Measurements from ENCODE around the gene CAMKMT.

Gene CAMKMT

DNA sequence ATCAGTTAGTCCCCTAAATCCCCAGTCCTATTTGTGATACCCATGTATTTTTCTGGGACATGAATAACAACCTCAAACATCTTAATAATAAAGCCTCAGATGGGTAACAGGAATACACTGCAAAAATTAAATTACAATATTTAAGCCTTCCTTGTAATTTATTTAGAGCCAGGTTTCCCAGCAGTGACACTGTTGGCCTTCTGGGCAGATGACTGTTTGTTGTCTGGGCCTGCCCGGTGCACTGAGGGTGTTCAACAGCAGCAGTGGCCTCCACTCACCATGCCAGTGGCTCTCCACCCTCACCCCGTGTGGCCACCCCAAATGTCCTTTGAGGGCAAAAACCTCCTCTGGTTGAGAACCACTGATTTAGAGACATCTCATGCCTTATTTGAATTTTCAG is 309.5 kb downstream of the CAMKMT start:
- H3K4me1 ChIP-seq (ENCODE audit: insufficient read depth, low read length) = peaks cover 22% of the 10 kb centered on the region; the same call in 1 of the 2 replicates
- H3K36me3 ChIP-seq (ENCODE audit: insufficient read depth, low read depth, low read length) = no peaks in the 10 kb centered on the region
- H3K27me3 ChIP-seq (ENCODE audit: insufficient read depth, low read length) = no peaks in the 10 kb centered on the region; the same call in 1 of the 2 replicates
- H3K27ac ChIP-seq (ENCODE audit: low read length) = no peak overlapping the region
- H3K9me3 ChIP-seq (ENCODE audit: insufficient read depth, low read depth, low read length) = no peaks in the 10 kb centered on the region
- no peak overlapping the region for H3K9ac ChIP-seq (ENCODE audit: low read depth, low read length)
- no peak overlapping the region for H3K4me3 ChIP-seq (ENCODE audit: low read length)

DNA sequence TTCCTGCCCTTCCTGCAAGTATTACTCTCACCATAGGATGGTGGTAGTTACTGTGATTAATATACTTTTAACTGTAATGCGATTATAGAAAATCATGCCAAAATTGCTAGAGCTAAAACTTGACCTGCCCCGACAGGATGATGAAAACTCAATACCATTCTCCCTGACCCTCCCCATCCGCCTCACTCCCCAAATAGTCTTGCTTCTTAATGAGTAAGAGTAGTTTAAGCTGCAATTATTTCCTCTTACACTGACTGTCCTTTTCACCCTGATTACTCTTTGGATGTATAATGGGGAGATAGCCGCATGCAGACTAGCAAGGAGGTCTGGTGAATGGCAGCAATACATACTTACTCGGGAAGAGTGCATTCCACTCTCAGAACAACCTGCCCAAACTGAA is 310.2 kb downstream of the CAMKMT start:
- Histone ChIP-seq H3K27ac (ENCODE audit: low read length) (no peak overlapping the region), H3K9me3 (ENCODE audit: insufficient read depth, low read depth, low read length) (no peaks in the 10 kb centered on the region), H3K9ac (ENCODE audit: low read depth, low read length) (no peak overlapping the region; the same call in 1 of the 2 replicates), H3K4me3 (ENCODE audit: low read length) (no peak overlapping the region), H3K36me3 (ENCODE audit: insufficient read depth, low read depth, low read length) (no peaks in the 10 kb centered on the region), H3K27me3 (ENCODE audit: insufficient read depth, low read length) (no peaks in the 10 kb centered on the region; the same call in 1 of the 2 replicates), H3K4me1 (ENCODE audit: insufficient read depth, low read length) (peaks cover 22% of the 10 kb centered on the region; the same call in 1 of the 2 replicates)

- Histone ChIP-seq H3K36me3 (ENCODE audit: insufficient read depth, low read depth, low read length) (no peaks in the 10 kb centered on the region), H3K4me3 (ENCODE audit: low read length) (no peak overlapping the region), H3K27ac (ENCODE audit: low read length) (no peak overlapping the region), H3K9me3 (ENCODE audit: insufficient read depth, low read depth, low read length) (no peaks in the 10 kb centered on the region), H3K9ac (ENCODE audit: low read depth, low read length) (no peak overlapping the region; the same call in 1 of the 2 replicates), H3K27me3 (ENCODE audit: insufficient read depth, low read length) (no peaks in the 10 kb centered on the region; the same call in 1 of the 2 replicates), H3K4me1 (ENCODE audit: insufficient read depth, low read length) (peaks cover 22% of the 10 kb centered on the region; the same call in 1 of the 2 replicates)
Observed at GRCh38 chr2:44672431-44672830, 310.7 kb downstream of the CAMKMT start.

DNA sequence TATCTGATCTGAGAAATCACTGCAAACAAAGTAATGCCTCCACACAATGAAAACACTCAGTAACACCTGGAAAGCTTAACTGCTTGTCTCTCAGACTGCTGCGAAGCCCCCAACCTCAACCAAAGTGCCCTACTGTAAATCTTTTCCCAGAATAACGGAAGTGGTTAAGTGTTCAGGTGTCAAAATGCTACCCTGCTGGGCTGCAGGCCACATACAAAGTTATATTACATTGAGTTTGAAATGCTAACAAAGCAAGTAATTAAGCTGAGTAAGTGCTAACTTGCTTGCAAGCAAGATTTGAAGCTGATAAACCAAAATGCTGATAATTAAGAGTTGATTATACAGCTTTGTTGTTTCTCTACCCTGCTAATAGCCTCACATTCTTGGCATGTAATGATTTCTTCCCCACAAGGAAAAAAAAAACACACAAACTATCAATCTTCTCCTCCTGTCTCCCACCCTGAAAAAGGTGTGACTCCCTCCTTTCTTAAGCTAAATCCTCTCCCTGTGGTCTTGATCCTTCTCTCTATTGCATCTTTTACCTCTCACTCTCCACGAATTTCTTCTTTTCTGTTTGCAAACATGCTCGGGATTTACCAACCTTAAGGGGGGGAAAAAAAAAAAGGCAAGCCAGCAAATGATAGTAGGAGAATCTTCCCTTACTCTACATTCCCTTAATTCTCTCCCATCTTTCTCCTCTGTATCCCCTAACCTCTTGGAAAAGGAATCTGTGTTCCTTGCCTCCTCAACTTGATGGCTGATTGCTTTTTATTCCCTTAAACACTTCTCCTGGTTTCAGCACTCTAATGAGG is 312.9 kb downstream of the CAMKMT start:
- no peaks in the 10 kb centered on the region; the same call in 1 of the 2 replicates for H3K27me3 ChIP-seq (ENCODE audit: insufficient read depth, low read length)
- peaks cover 22% of the 10 kb centered on the region; the same call in 1 of the 2 replicates for H3K4me1 ChIP-seq (ENCODE audit: insufficient read depth, low read length)

DNA sequence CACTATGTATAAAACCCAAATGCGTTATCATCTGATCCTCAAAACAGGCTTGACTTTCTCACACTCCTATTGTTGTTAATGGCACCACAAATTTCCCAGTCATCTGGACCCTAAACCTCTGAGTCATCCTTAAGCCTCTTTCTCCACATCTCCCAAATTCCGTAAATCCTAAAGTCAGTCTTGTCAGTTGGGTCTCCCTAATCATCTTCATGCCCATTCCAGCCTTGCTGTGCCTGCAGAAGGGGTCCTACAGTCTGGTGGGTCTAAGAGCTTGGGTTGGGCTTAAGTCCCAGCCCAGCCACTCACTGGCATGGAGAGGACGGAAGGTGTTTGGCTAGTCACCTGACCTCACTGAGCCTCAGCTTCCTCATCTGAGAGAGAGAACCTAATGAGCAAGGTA is 314.6 kb downstream of the CAMKMT start:
- Histone ChIP-seq H3K27me3 (ENCODE audit: insufficient read depth, low read length) (no peaks in the 10 kb centered on the region; the same call in 1 of the 2 replicates), H3K4me1 (ENCODE audit: insufficient read depth, low read length) (peaks cover 33% of the 10 kb centered on the region; the same call in 1 of the 2 replicates), H3K4me3 (ENCODE audit: low read length) (no peak overlapping the region), H3K9ac (ENCODE audit: low read depth, low read length) (no peak overlapping the region), H3K36me3 (ENCODE audit: insufficient read depth, low read depth, low read length) (no peaks in the 10 kb centered on the region), H3K27ac (ENCODE audit: low read length) (no peak overlapping the region), H3K9me3 (ENCODE audit: insufficient read depth, low read depth, low read length) (no peaks in the 10 kb centered on the region)

More for the DNA sequence above, 312.9 kb downstream of the CAMKMT start:
- Histone ChIP-seq H3K9me3 (ENCODE audit: insufficient read depth, low read depth, low read length) (no peaks in the 10 kb centered on the region), H3K27ac (ENCODE audit: low read length) (no peak overlapping the region), H3K36me3 (ENCODE audit: insufficient read depth, low read depth, low read length) (no peaks in the 10 kb centered on the region), H3K4me3 (ENCODE audit: low read length) (no peak overlapping the region), H3K9ac (ENCODE audit: low read depth, low read length) (no peak overlapping the region)

GRCh38 chr2:44679584-44679983 is 317.8 kb downstream of the CAMKMT start:
- Histone ChIP-seq H3K9me3 (ENCODE audit: insufficient read depth, low read depth, low read length) (no peaks in the 10 kb centered on the region), H3K9ac (ENCODE audit: low read depth, low read length) (no peak overlapping the region), H3K36me3 (ENCODE audit: insufficient read depth, low read depth, low read length) (no peaks in the 10 kb centered on the region), H3K4me3 (ENCODE audit: low read length) (no peak overlapping the region), H3K4me1 (ENCODE audit: insufficient read depth, low read length) (peaks cover 28% of the 10 kb centered on the region; the same call in 1 of the 2 replicates), H3K27ac (ENCODE audit: low read length) (no peak overlapping the region), H3K27me3 (ENCODE audit: insufficient read depth, low read length) (no peaks in the 10 kb centered on the region)

GRCh38 chr2:44679990-44680389 is 318.2 kb downstream of the CAMKMT start:
- no peak overlapping the region for H3K4me3 ChIP-seq (ENCODE audit: low read length)

GRCh38 chr2:44680424-44680971 is 318.8 kb downstream of the CAMKMT start:
- Histone ChIP-seq H3K36me3 (ENCODE audit: insufficient read depth, low read depth, low read length) (no peaks in the 10 kb centered on the region), H3K27me3 (ENCODE audit: insufficient read depth, low read length) (no peaks in the 10 kb centered on the region), H3K4me1 (ENCODE audit: insufficient read depth, low read length) (peaks cover 20% of the 10 kb centered on the region; the same call in 1 of the 2 replicates), H3K9ac (ENCODE audit: low read depth, low read length) (no peak overlapping the region), H3K4me3 (ENCODE audit: low read length) (no peak overlapping the region), H3K27ac (ENCODE audit: low read length) (no peak overlapping the region), H3K9me3 (ENCODE audit: insufficient read depth, low read depth, low read length) (no peaks in the 10 kb centered on the region)

More at GRCh38 chr2:44679990-44680389, 318.2 kb downstream of the CAMKMT start:
- Histone ChIP-seq H3K4me1 (ENCODE audit: insufficient read depth, low read length) (peaks cover 24% of the 10 kb centered on the region; the same call in 1 of the 2 replicates), H3K27me3 (ENCODE audit: insufficient read depth, low read length) (no peaks in the 10 kb centered on the region), H3K27ac (ENCODE audit: low read length) (no peak overlapping the region), H3K9ac (ENCODE audit: low read depth, low read length) (no peak overlapping the region), H3K9me3 (ENCODE audit: insufficient read depth, low read depth, low read length) (no peaks in the 10 kb centered on the region), H3K36me3 (ENCODE audit: insufficient read depth, low read depth, low read length) (no peaks in the 10 kb centered on the region)

GRCh38 chr2:44680983-44681531 is 319.3 kb downstream of the CAMKMT start:
- Histone ChIP-seq H3K9ac (ENCODE audit: low read depth, low read length) (peak overlapping the region; percentile 3; the same call in 1 of the 2 replicates), H3K36me3 (ENCODE audit: insufficient read depth, low read depth, low read length) (no peaks in the 10 kb centered on the region), H3K4me1 (ENCODE audit: insufficient read depth, low read length) (peaks cover 20% of the 10 kb centered on the region; the same call in 1 of the 2 replicates), H3K4me3 (ENCODE audit: low read length) (no peak overlapping the region), H3K9me3 (ENCODE audit: insufficient read depth, low read depth, low read length) (no peaks in the 10 kb centered on the region), H3K27me3 (ENCODE audit: insufficient read depth, low read length) (no peaks in the 10 kb centered on the region), H3K27ac (ENCODE audit: low read length) (no peak overlapping the region)

DNA sequence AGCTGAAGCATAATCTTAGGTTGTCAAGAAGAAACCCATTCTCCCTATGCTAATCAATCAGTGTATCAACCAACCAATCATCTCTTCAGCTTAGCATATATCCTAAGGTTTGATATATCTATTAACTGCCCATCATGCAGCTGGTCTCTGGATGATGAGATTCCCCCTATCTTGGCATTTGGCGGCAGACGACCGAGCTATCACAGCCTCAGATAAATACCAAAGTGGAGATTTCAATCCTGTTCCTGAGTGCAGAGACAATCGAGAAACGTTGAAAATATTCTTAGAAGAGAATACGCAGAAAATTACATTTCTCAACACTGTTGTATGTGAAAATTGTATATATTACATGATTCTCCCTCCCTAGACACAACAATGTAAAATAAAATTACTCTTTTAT is 320.7 kb downstream of the CAMKMT start:
- Histone ChIP-seq H3K27ac (ENCODE audit: low read length) (no peak overlapping the region), H3K9ac (ENCODE audit: low read depth, low read length) (no peak overlapping the region), H3K9me3 (ENCODE audit: insufficient read depth, low read depth, low read length) (no peaks in the 10 kb centered on the region), H3K27me3 (ENCODE audit: insufficient read depth, low read length) (no peaks in the 10 kb centered on the region), H3K4me3 (ENCODE audit: low read length) (no peak overlapping the region), H3K36me3 (ENCODE audit: insufficient read depth, low read depth, low read length) (no peaks in the 10 kb centered on the region), H3K4me1 (ENCODE audit: insufficient read depth, low read length) (peaks cover 18% of the 10 kb centered on the region; the same call in 1 of the 2 replicates)

- Histone ChIP-seq H3K9ac (ENCODE audit: low read depth, low read length) (no peak overlapping the region), H3K27ac (ENCODE audit: low read length) (no peak overlapping the region), H3K27me3 (ENCODE audit: insufficient read depth, low read length) (no peaks in the 10 kb centered on the region), H3K36me3 (ENCODE audit: insufficient read depth, low read depth, low read length) (no peaks in the 10 kb centered on the region), H3K4me1 (ENCODE audit: insufficient read depth, low read length) (peaks cover 18% of the 10 kb centered on the region; the same call in 1 of the 2 replicates), H3K4me3 (ENCODE audit: low read length) (no peak overlapping the region), H3K9me3 (ENCODE audit: insufficient read depth, low read depth, low read length) (no peaks in the 10 kb centered on the region)
Observed at GRCh38 chr2:44684559-44684958, 322.8 kb downstream of the CAMKMT start.

Data from iPS-20b (cell line).